HepG2 (cell line): ENCODE results near the gene GDF15. TPM values are rescaled to one million over a fixed set of nuclear protein-coding genes. Genes with fewer than 3 reads are reported as not detected.

ENCODE experiments used
- AKNA ChIP-seq: sonication (generic); formaldehyde crosslinking; IDR thresholded peaks from 2 replicates; pipeline ENCODE4 v1.4.0; 2020; ENCODE audit warnings: missing genetic modification reagents, borderline replicate concordance
- HNRNPL ChIP-seq: fragments of 200-400 bp; formaldehyde crosslinking; IDR thresholded peaks from 2 replicates; pipeline ENCODE4 v1.6.1; 2017; ENCODE audit warnings: mild to moderate bottlenecking, low read depth, low read length
- MED8 ChIP-seq: sonication (generic); formaldehyde crosslinking; IDR thresholded peaks from 2 replicates; pipeline ENCODE4 v1.8.1; 2023; ENCODE audit warnings: mild to moderate bottlenecking, missing genetic modification reagents; ENCODE audit not compliant: insufficient replicate concordance
- MLX ChIP-seq: IDR thresholded peaks from 2 replicates; pipeline ENCODE4 v1.6.1; 2016
- POGZ ChIP-seq: sonication (generic); formaldehyde crosslinking; IDR thresholded peaks from 2 replicates; pipeline ENCODE4 v1.4.0; 2020; ENCODE audit warnings: mild to moderate bottlenecking, missing genetic modification reagents
- RNF2 ChIP-seq: fragments of 450-650 bp; conservative IDR thresholded peaks from 2 replicates; pipeline ENCODE4 v1.6.1; 2016; ENCODE audit warnings: low read depth
- U2AF2 ChIP-seq: fragments of 200-400 bp; formaldehyde crosslinking; IDR thresholded peaks from 2 replicates; pipeline ENCODE4 v1.6.1; 2017; ENCODE audit warnings: low read depth, mild to moderate bottlenecking, low read length
- ZNF503 ChIP-seq: sonication (generic); formaldehyde crosslinking; IDR thresholded peaks from 2 replicates; pipeline ENCODE4 v1.4.0; 2020; ENCODE audit warnings: missing genetic modification reagents
- ZNF512 ChIP-seq: sonication (generic); formaldehyde crosslinking; IDR thresholded peaks from 2 replicates; pipeline ENCODE4 v1.4.0; 2020; ENCODE audit warnings: mild to moderate bottlenecking, missing genetic modification reagents
- ZNF530 ChIP-seq: sonication (generic); formaldehyde crosslinking; IDR thresholded peaks from 2 replicates; pipeline ENCODE4 v1.5.0; 2020; ENCODE audit warnings: low read depth, mild to moderate bottlenecking, missing genetic modification reagents
- ZNF550 ChIP-seq: sonication (generic); formaldehyde crosslinking; IDR thresholded peaks from 2 replicates; pipeline ENCODE4 v1.4.0; 2020; ENCODE audit warnings: mild to moderate bottlenecking, missing genetic modification reagents, borderline replicate concordance
- ZNF776 ChIP-seq: sonication (generic); formaldehyde crosslinking; IDR thresholded peaks from 2 replicates; pipeline ENCODE4 v1.4.0; 2020; ENCODE audit warnings: mild to moderate bottlenecking, missing genetic modification reagents
- ZNF790 ChIP-seq: sonication (generic); formaldehyde crosslinking; IDR thresholded peaks from 2 replicates; pipeline ENCODE4 v1.8.0; 2022; ENCODE audit warnings: missing genetic modification reagents, mild to moderate bottlenecking, borderline replicate concordance
- polyA plus RNA-seq, 8 experiments: library from polyadenylated mRNA; depleted of rRNA in 3 of 8; stranded (reverse) in 7 of 8; unstranded in 1 of 8; fragments of >200 nt; fragmentation: Illumina TruSeq in 4 of 8; extraction: Trizol in 4 of 8; gene quantifications; 2 replicates each; pipeline versions ENCODE4 v1.2.1 to v1.2.3, GENCODE V29; 2011 to 2016; ENCODE audit warnings: low read depth in 4 of 8, missing spikeins in 1 of 8, mixed read lengths in 1 of 8; ENCODE audit not compliant: insufficient read depth in 1 of 8
- total RNA-seq, 5 experiments: library from RNA; depleted of rRNA; stranded (reverse); fragments of >200 nt; fragmentation: Illumina TruSeq; extraction: Trizol; gene quantifications; 2 replicates each; pipeline ENCODE4 v1.2.3, GENCODE V29; 2016; ENCODE audit warnings: low read depth in 1 of 5
- TF ChIP-seq, protein P1 (sequence below): sonication (generic); formaldehyde crosslinking; IDR thresholded peaks from 2 replicates; pipeline ENCODE4 v1.4.0; 2020; ENCODE audit warnings: mild to moderate bottlenecking, missing genetic modification reagents

Gene GDF15
- total and polyA plus RNA-seq, 2 of the 13 experiments (the other 11 are each of a cell fraction or from before 2014, with no cell fraction given), result 146 to 422 TPM

- TF ChIP-seq ZNF512 (CRISPR knock-in tag) (no peak), U2AF2 (no peak; the same call in 1 of the 2 replicates), RNF2 (no peak), ZNF776 (CRISPR knock-in tag) (0 out of 2 replicates have a peak, but pooled peaks have one; percentile 37), AKNA (no peak), ZNF790 (0 out of 2 replicates have a peak, but pooled peaks have one; percentile 41), MLX (CRISPR knock-in tag) (peak; percentile 11; the same call in 1 of the 2 replicates), ZNF550 (CRISPR knock-in tag) (no peak), ZNF530 (no peak), ZNF503 (CRISPR knock-in tag) (no peak), POGZ (CRISPR knock-in tag) (no peak), HNRNPL (no peak), MED8 (no peak)
- TF ChIP-seq, protein P1, sequence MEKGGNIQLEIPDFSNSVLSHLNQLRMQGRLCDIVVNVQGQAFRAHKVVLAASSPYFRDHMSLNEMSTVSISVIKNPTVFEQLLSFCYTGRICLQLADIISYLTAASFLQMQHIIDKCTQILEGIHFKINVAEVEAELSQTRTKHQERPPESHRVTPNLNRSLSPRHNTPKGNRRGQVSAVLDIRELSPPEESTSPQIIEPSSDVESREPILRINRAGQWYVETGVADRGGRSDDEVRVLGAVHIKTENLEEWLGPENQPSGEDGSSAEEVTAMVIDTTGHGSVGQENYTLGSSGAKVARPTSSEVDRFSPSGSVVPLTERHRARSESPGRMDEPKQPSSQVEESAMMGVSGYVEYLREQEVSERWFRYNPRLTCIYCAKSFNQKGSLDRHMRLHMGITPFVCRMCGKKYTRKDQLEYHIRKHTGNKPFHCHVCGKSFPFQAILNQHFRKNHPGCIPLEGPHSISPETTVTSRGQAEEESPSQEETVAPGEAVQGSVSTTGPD (CRISPR knock-in tag), result no peak
Observed at GRCh38 chr19:18390065-18390907, 4.3 kb downstream of the GDF15 start (continued).
